RWPE1 (cell line): ENCODE results near the gene FHOD3.

Source experiments
- CTCF ChIA-PET: fragments of 350-600 bp; sonication (Branson Sonifier 250); formaldehyde crosslinking; extraction: SDS; loops from one replicate; lab custom pipeline; 2021; lab: Yijun Ruan, JAX
- POLR2A ChIA-PET: fragments of 400-600 bp; formaldehyde crosslinking; extraction: SDS; loops from one replicate; lab custom pipeline; 2020; ENCODE audit warnings: antibody characterized with exemption; ENCODE audit not compliant: low non-redundant PET; lab: Yijun Ruan, JAX
- DNase-seq: peaks from one replicate; pipeline ENCODE4 v3.0.0; 2012; ENCODE audit warnings: low spot score
- H3K27ac ChIP-seq: fragments of 450-650 bp; 2 replicates; pipeline ENCODE4 v1.5.1; 2017
- CTCF ChIP-seq: fragments of 450-650 bp; conservative IDR thresholded peaks from 2 replicates; pipeline ENCODE4 v1.5.1; 2017; ENCODE audit warnings: low read depth, mild to moderate bottlenecking

The FHOD3 gene

GRCh38 chr18:36485772-36486171, 188.3 kb downstream of the FHOD3 start:
- no peak for DNase-seq
- ChIA-PET CTCF (no interaction called here), POLR2A (no interaction called here)
- TF ChIP-seq CTCF: no peak
- no peak overlapping the region for H3K27ac ChIP-seq

GRCh38 chr18:36488131-36488530, 190.6 kb downstream of the FHOD3 start:
- no peak for DNase-seq
- CTCF ChIA-PET: no interaction called here
- POLR2A ChIA-PET: no interaction called here
- TF ChIP-seq CTCF: no peak
- H3K27ac ChIP-seq: no peak overlapping the region

DNA sequence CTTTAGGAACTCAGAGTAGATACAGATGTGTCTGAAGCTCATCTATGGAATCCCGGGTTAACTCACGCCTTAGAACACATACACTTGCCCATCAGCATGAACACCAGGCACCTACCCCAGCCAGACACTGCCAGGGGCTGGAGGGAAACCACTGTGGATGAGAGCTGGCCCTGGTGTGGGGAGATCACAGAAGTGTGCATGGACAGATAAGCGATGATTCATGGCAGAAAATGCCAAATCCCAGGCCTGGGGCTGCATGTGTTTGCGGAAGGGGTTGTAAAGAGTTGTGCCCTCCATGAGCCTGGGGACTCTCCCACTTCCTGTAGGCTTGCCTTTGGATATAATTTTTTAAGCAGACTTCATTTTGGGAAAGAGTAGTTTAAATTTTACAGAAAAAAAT, 193.4 kb downstream of the FHOD3 start:
- POLR2A ChIA-PET: no interaction called here
- no peak for TF ChIP-seq CTCF
- CTCF ChIA-PET: no interaction called here

DNA sequence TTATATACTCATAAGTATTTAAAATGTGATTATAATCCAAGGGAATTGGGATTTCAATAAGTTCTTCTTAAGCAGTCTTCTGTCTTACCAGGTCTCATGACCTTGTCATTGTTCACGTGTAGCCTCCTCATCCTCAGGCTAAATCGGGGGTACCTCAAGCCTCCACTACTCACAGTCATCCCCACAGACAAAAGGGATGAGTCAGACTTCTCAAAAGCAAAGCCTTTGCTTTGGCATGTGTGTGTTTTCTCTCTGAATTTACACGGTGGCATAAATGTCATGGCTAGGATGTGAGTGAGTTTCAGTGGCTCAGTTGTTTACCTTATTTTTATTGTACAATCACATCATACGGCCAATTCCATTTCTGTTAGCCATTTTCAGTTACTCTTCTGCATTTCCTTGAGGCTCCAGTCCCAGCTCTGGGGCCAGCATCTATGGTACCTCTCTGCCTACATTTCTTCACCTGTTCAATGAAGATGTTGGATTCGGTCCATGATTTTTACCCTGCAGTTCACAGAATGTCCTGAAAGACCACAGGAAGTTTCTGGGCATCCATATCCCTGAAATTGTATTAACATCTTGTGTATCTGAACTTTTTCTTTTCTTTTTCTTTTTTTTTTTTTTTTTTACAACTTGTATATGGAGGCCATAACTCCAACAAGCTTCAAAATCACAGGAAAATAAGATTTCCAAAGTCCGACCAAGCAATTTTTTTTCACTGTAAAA, 195.3 kb downstream of the FHOD3 start:
- DNase-seq: no peak
- ChIA-PET CTCF (no interaction called here), POLR2A (no interaction called here)
- TF ChIP-seq CTCF: no peak
- no peak overlapping the region for H3K27ac ChIP-seq

More for the DNA sequence above, 193.4 kb downstream of the FHOD3 start:
- DNase-seq: no peak
- no peak overlapping the region for H3K27ac ChIP-seq

GRCh38 chr18:36493349-36494159, 196.0 kb downstream of the FHOD3 start:
- CTCF ChIA-PET: no interaction called here
- TF ChIP-seq CTCF: no peak
- no peak for DNase-seq
- H3K27ac ChIP-seq: no peak overlapping the region
- POLR2A ChIA-PET: no interaction called here

GRCh38 chr18:36494160-36494437, 196.6 kb downstream of the FHOD3 start:
- no peak for TF ChIP-seq CTCF
- DNase-seq: no peak
- H3K27ac ChIP-seq: no peak overlapping the region
- ChIA-PET CTCF (no interaction called here), POLR2A (no interaction called here)
